ENCODE results near the gene TBXAS1. TPM values are rescaled to one million over a fixed set of nuclear protein-coding genes. Genes with fewer than 3 reads are reported as not detected.

TBXAS1 gene
- polyA plus RNA-seq, 1 donor from 2014 or later: 0.93 TPM

DNA sequence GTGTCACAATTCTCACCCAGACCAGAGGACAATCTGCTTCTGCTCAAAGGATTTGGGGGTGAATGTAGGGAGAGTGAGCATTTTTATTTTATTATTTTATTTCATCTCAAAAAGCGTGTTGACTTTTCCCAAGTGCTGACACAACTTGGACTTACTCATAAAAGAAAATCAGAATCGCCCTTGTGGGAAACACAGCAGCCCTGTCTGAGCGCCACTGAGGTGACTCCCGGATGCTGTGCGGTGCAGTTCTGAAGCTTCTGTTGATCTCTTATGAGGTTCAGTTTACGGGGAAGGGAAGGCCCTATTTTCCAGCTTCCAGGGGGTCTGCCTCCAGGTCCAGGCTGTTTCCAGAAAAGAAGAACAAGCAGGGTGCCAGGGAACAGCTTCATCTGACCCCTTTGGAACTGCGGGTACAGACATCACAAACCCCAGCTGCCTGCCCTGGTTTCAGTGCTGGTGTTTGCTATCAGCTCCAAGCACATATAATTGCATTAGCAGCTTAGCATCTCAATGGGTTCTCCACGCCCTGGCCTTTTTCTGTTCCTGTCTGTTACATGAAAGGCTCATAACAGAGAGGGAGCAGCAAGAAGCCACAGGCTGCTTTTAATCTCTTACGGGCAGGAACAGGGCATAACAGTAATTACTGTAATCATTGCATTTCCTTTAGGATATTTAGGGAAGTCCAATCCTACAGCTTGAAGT is 181.3 kb downstream of the TBXAS1 start:
- H2AFZ ChIP-seq (ENCODE audit: low read depth, low read length): no peak overlapping the region
- H3K9me2 ChIP-seq (ENCODE audit: insufficient read depth, low read length): no peaks in the 10 kb centered on the region
- H3K79me2 ChIP-seq (replicated peaks; ENCODE audit: insufficient read depth, low read length): no peaks in the 10 kb centered on the region
- no peak overlapping the region for H3K9ac ChIP-seq (ENCODE audit: low read length)
- H3K4me2 ChIP-seq (ENCODE audit: low read length): no peak overlapping the region
- no peaks in the 10 kb centered on the region for H4K20me1 ChIP-seq (ENCODE audit: insufficient read depth)
- H3K9me3 ChIP-seq (ENCODE audit: low read length): no peaks in the 10 kb centered on the region
- TF ChIP-seq REST (IDR thresholded peaks at IDR 0.05; ENCODE audit: borderline replicate concordance) (no peak), POLR2AphosphoS5 (IDR thresholded peaks at IDR 0.05) (no peak), EZH2 (IDR thresholded peaks at IDR 0.05; ENCODE audit: borderline replicate concordance, insufficient read depth, low read length, poor library complexity, severe bottlenecking) (no peak), RAD21 (conservative IDR thresholded peaks at IDR 0.05) (no peak), EP300 (conservative IDR thresholded peaks at IDR 0.05; ENCODE audit: poor library complexity, severe bottlenecking) (no peak), TAF1 (IDR thresholded peaks at IDR 0.05; ENCODE audit: low read depth) (no peak), MXI1 (conservative IDR thresholded peaks at IDR 0.05; ENCODE audit: poor library complexity, severe bottlenecking) (no peak), SMC3 (conservative IDR thresholded peaks at IDR 0.05; ENCODE audit: poor library complexity) (no peak)
- TF ChIP-seq, protein P1, sequence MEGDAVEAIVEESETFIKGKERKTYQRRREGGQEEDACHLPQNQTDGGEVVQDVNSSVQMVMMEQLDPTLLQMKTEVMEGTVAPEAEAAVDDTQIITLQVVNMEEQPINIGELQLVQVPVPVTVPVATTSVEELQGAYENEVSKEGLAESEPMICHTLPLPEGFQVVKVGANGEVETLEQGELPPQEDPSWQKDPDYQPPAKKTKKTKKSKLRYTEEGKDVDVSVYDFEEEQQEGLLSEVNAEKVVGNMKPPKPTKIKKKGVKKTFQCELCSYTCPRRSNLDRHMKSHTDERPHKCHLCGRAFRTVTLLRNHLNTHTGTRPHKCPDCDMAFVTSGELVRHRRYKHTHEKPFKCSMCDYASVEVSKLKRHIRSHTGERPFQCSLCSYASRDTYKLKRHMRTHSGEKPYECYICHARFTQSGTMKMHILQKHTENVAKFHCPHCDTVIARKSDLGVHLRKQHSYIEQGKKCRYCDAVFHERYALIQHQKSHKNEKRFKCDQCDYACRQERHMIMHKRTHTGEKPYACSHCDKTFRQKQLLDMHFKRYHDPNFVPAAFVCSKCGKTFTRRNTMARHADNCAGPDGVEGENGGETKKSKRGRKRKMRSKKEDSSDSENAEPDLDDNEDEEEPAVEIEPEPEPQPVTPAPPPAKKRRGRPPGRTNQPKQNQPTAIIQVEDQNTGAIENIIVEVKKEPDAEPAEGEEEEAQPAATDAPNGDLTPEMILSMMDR (IDR thresholded peaks at IDR 0.05; ENCODE audit: poor library complexity, severe bottlenecking): no peak
- no peaks in the 10 kb centered on the region for H3F3A ChIP-seq (ENCODE audit: insufficient read depth, low read length, poor library complexity, severe bottlenecking)
- H3K4me3 ChIP-seq (ENCODE audit: low read length): no peak overlapping the region
- H3K36me3 ChIP-seq (ENCODE audit: insufficient read depth, low read length): no peaks in the 10 kb centered on the region
- H3K27me3 ChIP-seq (ENCODE audit: insufficient read depth, low read depth, low read length): no peaks in the 10 kb centered on the region
- H3K27ac ChIP-seq (ENCODE audit: low read length): no peak overlapping the region

- H3K9me2 ChIP-seq (ENCODE audit: insufficient read depth, low read length): no peaks in the 10 kb centered on the region
- H3F3A ChIP-seq (ENCODE audit: insufficient read depth, low read length, poor library complexity, severe bottlenecking): no peaks in the 10 kb centered on the region
- H3K27ac ChIP-seq (ENCODE audit: low read length): no peak overlapping the region
- H3K9ac ChIP-seq (ENCODE audit: low read length): no peak overlapping the region
- H3K36me3 ChIP-seq (ENCODE audit: insufficient read depth, low read length): no peaks in the 10 kb centered on the region
- H3K27me3 ChIP-seq (ENCODE audit: insufficient read depth, low read depth, low read length): no peaks in the 10 kb centered on the region
- no peak for TF ChIP-seq POLR2AphosphoS5 (IDR thresholded peaks at IDR 0.05)
- TF ChIP-seq, protein P1 (IDR thresholded peaks at IDR 0.05; ENCODE audit: poor library complexity, severe bottlenecking): no peak
- H3K9me3 ChIP-seq (ENCODE audit: low read length): no peaks in the 10 kb centered on the region
- no peaks in the 10 kb centered on the region for H3K79me2 ChIP-seq (replicated peaks; ENCODE audit: insufficient read depth, low read length)
- H2AFZ ChIP-seq (ENCODE audit: low read depth, low read length): no peak overlapping the region
- no peaks in the 10 kb centered on the region for H4K20me1 ChIP-seq (ENCODE audit: insufficient read depth)
- H3K4me2 ChIP-seq (ENCODE audit: low read length): no peak overlapping the region
- no peak overlapping the region for H3K4me3 ChIP-seq (ENCODE audit: low read length)
Measured at GRCh38 chr7:140013676-140014075, 184.6 kb downstream of the TBXAS1 start.

All from neural cell (in vitro differentiated cells).